Measurements from ENCODE around the gene RNF220.

Gene RNF220

DNA sequence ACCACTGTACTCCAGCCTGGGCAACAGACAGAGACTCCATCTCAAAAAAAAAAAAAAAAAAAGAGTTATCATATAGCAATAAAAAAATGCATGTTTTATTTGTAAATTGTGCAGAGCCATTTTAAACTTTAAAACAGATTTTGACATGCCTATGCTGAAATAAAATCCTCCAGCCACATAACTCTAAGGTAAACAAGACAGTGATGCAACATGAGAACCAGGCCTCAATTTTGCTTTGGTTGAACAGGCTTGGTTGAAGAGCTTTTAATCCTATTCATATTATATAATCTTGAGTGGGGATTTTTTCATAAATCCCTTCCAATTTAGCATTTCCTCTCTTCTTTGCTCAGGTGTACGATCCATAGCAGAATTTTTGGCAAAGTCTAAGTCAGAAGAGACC lies 295.5 kb downstream of the RNF220 start:
- no peak overlapping the region for H3K27ac ChIP-seq
- TF ChIP-seq, protein P1, sequence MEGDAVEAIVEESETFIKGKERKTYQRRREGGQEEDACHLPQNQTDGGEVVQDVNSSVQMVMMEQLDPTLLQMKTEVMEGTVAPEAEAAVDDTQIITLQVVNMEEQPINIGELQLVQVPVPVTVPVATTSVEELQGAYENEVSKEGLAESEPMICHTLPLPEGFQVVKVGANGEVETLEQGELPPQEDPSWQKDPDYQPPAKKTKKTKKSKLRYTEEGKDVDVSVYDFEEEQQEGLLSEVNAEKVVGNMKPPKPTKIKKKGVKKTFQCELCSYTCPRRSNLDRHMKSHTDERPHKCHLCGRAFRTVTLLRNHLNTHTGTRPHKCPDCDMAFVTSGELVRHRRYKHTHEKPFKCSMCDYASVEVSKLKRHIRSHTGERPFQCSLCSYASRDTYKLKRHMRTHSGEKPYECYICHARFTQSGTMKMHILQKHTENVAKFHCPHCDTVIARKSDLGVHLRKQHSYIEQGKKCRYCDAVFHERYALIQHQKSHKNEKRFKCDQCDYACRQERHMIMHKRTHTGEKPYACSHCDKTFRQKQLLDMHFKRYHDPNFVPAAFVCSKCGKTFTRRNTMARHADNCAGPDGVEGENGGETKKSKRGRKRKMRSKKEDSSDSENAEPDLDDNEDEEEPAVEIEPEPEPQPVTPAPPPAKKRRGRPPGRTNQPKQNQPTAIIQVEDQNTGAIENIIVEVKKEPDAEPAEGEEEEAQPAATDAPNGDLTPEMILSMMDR (IDR thresholded peaks at IDR 0.05), result no peak
- DNase-seq (ENCODE audit: low spot score), result no peak
- no peak overlapping the region for H3K4me3 ChIP-seq

DNA sequence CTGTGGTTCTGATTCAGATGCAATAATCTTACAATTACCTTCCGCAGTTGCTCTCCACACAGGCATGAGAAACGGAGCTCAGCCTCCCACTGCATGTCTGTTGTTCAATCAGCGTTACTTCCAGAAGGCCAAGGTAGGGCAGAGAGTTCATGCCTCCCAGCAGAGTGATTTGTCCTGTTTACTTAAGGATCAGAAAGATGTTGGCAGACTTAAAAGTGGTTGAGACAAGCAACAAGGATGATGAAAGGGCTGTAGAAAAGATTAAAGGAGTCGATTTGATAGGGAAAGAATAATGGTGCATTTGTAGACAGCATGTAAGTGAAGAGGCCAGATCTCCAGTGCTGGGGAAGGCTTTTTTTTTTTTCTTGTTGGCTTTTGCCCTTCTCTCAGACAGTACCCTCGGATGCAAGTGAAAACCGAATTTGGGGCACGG lies 296.1 kb downstream of the RNF220 start:
- TF ChIP-seq, protein P1 (IDR thresholded peaks at IDR 0.05), result no peak
- H3K27ac ChIP-seq, result no peak overlapping the region

More for the DNA sequence above, 296.1 kb downstream of the RNF220 start:
- DNase-seq (ENCODE audit: low spot score), result no peak
- no peak overlapping the region for H3K4me3 ChIP-seq

All from coronary artery (tissue), 2 donors.